SK-N-SH (cell line): ENCODE data around the gene ZDHHC14. TPM values are rescaled to one million over a fixed set of nuclear protein-coding genes. Genes with fewer than 3 reads are reported as not detected.

Experiments used
- CTCF ChIA-PET: fragments of 300-600, 350-600 bp; formaldehyde crosslinking; extraction: SDS; loops from one replicate; lab custom pipeline; 2021; lab: Yijun Ruan, JAX
- POLR2A ChIA-PET: fragments of 350-600 bp; sonication (Branson Sonifier 250); formaldehyde crosslinking; extraction: SDS; loops from one replicate; lab custom pipeline; 2020; ENCODE audit warnings: antibody characterized with exemption, inconsistent platforms; lab: Yijun Ruan, JAX
- DNase-seq: peaks from one replicate; pipeline ENCODE4 v3.0.0; 2012
- H2AFZ ChIP-seq: fragments of 200-600 bp; sonication (generic); 2 replicates; pipeline ENCODE4 v1.8.1; 2016; ENCODE audit warnings: antibody characterized with exemption, mild to moderate bottlenecking, low read depth
- H3F3A ChIP-seq: fragments of 200-600 bp; sonication (generic); replicated peaks from 2 replicates; pipeline ENCODE3; 2016; ENCODE audit warnings: antibody characterized with exemption, mild to moderate bottlenecking; ENCODE audit not compliant: insufficient read depth
- H3K27ac ChIP-seq, 2 experiments: fragments of 200-500 bp in 1 of 2; fragments of 200-600 bp in 1 of 2; sonication (Bioruptor generic) in 1 of 2; sonication (generic), shearing (Covaris generic) in 1 of 2; 2 replicates each; pipeline versions ENCODE4 v1.5.1 to v1.6.1; 2014 to 2016; ENCODE audit warnings: low read depth in 2 of 2, inconsistent platforms in 1 of 2, low read length in 1 of 2, mild to moderate bottlenecking in 1 of 2, mixed read lengths in 1 of 2
- H3K27me3 ChIP-seq: fragments of 200-600 bp; sonication (generic), shearing (Covaris generic); 2 replicates; pipeline ENCODE4 v1.6.1; 2016; ENCODE audit warnings: mixed run types; ENCODE audit not compliant: insufficient read depth
- H3K36me3 ChIP-seq, 2 experiments: fragments of 200-500 bp in 1 of 2; fragments of 200-600 bp in 1 of 2; sonication (Bioruptor generic) in 1 of 2; sonication (generic) in 1 of 2; replicated peaks in 1 of 2; 2 replicates each; pipeline versions ENCODE3 to v1.5.1; 2014 to 2016; ENCODE audit warnings: low read length in 1 of 2, mild to moderate bottlenecking in 1 of 2; ENCODE audit not compliant: insufficient read depth in 2 of 2, control insufficient read depth in 1 of 2
- H3K4me1 ChIP-seq, 2 experiments: fragments of 200-500 bp in 1 of 2; fragments of 200-600 bp in 1 of 2; sonication (Bioruptor generic) in 1 of 2; sonication (generic), shearing (Covaris generic) in 1 of 2; 2 replicates each; pipeline versions ENCODE4 v1.5.1 to v1.6.1; 2014 to 2016; ENCODE audit warnings: low read depth in 1 of 2, low read length in 1 of 2, mixed run types in 1 of 2; ENCODE audit not compliant: insufficient read depth in 2 of 2, control insufficient read depth in 1 of 2
- H3K4me2 ChIP-seq: fragments of 200-600 bp; sonication (generic), shearing (Covaris generic); 2 replicates; pipeline ENCODE4 v1.6.1; 2017; ENCODE audit warnings: mixed run types
- H3K4me3 ChIP-seq, 2 experiments: fragments of 200-500 bp in 1 of 2; fragments of 200-600 bp in 1 of 2; sonication (Bioruptor generic) in 1 of 2; sonication (generic), shearing (Covaris generic) in 1 of 2; 2 replicates each; pipeline versions ENCODE4 v1.5.1 to v1.8.1; 2014 to 2016; ENCODE audit warnings: low read depth in 2 of 2, inconsistent platforms in 1 of 2, low read length in 1 of 2, mild to moderate bottlenecking in 1 of 2, mixed read lengths in 1 of 2, moderate library complexity in 1 of 2
- H3K79me2 ChIP-seq: fragments of 200-600 bp; sonication (generic); 2 replicates; pipeline ENCODE4 v1.8.1; 2017; ENCODE audit warnings: mild to moderate bottlenecking; ENCODE audit not compliant: insufficient read depth
- H3K9ac ChIP-seq: fragments of 200-600 bp; sonication (generic); 2 replicates; pipeline ENCODE4 v1.6.1; 2017; ENCODE audit warnings: mixed run types
- H3K9me2 ChIP-seq: fragments of 200-600 bp; sonication (generic); 2 replicates; pipeline ENCODE4 v1.6.1; 2017; ENCODE audit warnings: mixed run types
- H3K9me3 ChIP-seq: fragments of 200-600 bp; sonication (generic); 2 replicates; pipeline ENCODE4 v1.6.1; 2017; ENCODE audit warnings: mixed run types, mild to moderate bottlenecking, moderate library complexity
- H4K20me1 ChIP-seq: fragments of 200-600 bp; sonication (generic); 2 replicates; pipeline ENCODE4 v1.6.1; 2017; ENCODE audit warnings: mild to moderate bottlenecking, mixed run types; ENCODE audit not compliant: insufficient read depth
- CHD2 ChIP-seq: fragments of 150-350 bp; IDR thresholded peaks from 2 replicates; pipeline ENCODE4 v1.6.1; 2018; ENCODE audit warnings: low read length; ENCODE audit not compliant: partially characterized antibody
- FOSL2 ChIP-seq: IDR thresholded peaks from 2 replicates; pipeline ENCODE4 v1.4.0; 2012; ENCODE audit warnings: low read depth, mild to moderate bottlenecking, moderate library complexity, borderline replicate concordance
- FOXJ3 ChIP-seq: sonication (generic); formaldehyde crosslinking; IDR thresholded peaks from 2 replicates; pipeline ENCODE4 v1.5.1; 2020; ENCODE audit warnings: mild to moderate bottlenecking, missing genetic modification reagents
- GABPA ChIP-seq: IDR thresholded peaks from 2 replicates; pipeline ENCODE4 v1.4.0; 2012; ENCODE audit warnings: low read depth, mild to moderate bottlenecking
- JUND ChIP-seq: IDR thresholded peaks from 2 replicates; pipeline ENCODE4 v1.4.0; 2012
- MEF2A ChIP-seq: IDR thresholded peaks from 2 replicates; pipeline ENCODE4 v1.4.0; 2012; ENCODE audit warnings: low read depth, borderline replicate concordance
- TAF1 ChIP-seq: IDR thresholded peaks from 2 replicates; pipeline ENCODE4 v1.6.1; 2012; ENCODE audit warnings: low read depth, mild to moderate bottlenecking, low read length, moderate library complexity, borderline replicate concordance
- TEAD4 ChIP-seq: IDR thresholded peaks from 2 replicates; pipeline ENCODE4 v1.4.0; 2012; ENCODE audit warnings: mild to moderate bottlenecking, borderline replicate concordance; ENCODE audit not compliant: insufficient read depth
- WGBS: methylation state at CpG from one replicate; pipeline ENCODE4 v1.1.6; 2017; ENCODE audit warnings: low lambda C conversion rate; 5-methylcytosine and 5-hydroxymethylcytosine counted together
- polyA plus RNA-seq, 3 experiments: library from polyadenylated mRNA; depleted of rRNA; stranded (reverse); fragments of >200 nt; gene quantifications; 2 replicates each; pipeline ENCODE4 v1.2.3, GENCODE V29; 2012
- TF ChIP-seq, protein P1 (sequence below): IDR thresholded peaks from 2 replicates; pipeline ENCODE4 v1.4.0; 2012; ENCODE audit warnings: low read depth
- TF ChIP-seq, protein P2 (sequence below): IDR thresholded peaks from 2 replicates; pipeline ENCODE4 v1.4.0; 2012; ENCODE audit warnings: low read depth, borderline replicate concordance
- TF ChIP-seq, protein P3 (sequence below): IDR thresholded peaks from 2 replicates; pipeline ENCODE4 v1.6.1; 2012; ENCODE audit warnings: mild to moderate bottlenecking, low read depth, low read length, moderate library complexity

Gene ZDHHC14
- polyA plus RNA-seq, 1 of the 3 experiments (the other 2 are of a cell fraction): 5.4 TPM

DNA sequence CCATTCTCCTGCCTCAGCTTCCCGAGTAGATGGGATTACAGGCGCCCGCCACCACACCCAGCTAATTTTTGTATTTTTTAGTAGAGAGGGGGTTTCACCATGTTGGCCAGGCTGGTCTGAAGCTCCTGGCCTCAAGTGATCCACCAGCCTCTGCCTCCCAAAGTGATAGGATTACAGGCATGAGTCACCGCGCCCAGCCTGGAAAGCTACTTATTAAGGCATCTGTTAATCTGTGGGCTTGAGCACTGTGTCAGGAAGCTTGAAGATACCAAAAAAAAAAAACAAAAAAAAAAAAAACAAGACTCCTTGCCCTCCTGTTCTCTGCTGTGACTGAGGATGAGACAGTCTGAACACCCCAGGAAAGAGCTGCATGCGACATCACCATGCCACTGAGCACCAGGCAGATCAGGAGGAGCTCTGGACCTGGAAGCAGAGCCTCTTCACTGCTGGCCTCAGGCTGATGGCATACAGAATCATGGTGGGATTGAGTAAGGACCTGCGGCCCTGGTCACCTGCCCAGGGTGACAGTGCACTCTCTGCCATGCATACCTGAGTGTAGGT, 275.5 kb downstream of the ZDHHC14 start:
- no peak overlapping the region for H3K27ac ChIP-seq
- 85% methylated on average over 6 of the region's 7 CpGs for WGBS
- no peak overlapping the region for H2AFZ ChIP-seq
- DNase-seq: no peak
- H3K4me3 ChIP-seq: no peak overlapping the region
- ChIA-PET POLR2A (no interaction called here), CTCF (interaction anchor here (1.2 to 6.2 kb wide), 2 partner anchors 12 to 342 kb away, joined by 6 to 51 read pairs; no protein-coding TSS in a partner anchor)
- no peaks in the 10 kb centered on the region for H3K27me3 ChIP-seq
- no peaks in the 10 kb centered on the region for H3K36me3 ChIP-seq
- no peaks in the 10 kb centered on the region; a peak in 1 of 4 replicates for H3K4me1 ChIP-seq
- H3K79me2 ChIP-seq: no peaks in the 10 kb centered on the region
- peaks cover 2% of the 10 kb centered on the region for H3F3A ChIP-seq
- no peak overlapping the region for H3K9ac ChIP-seq
- TF ChIP-seq GABPA (no peak), TAF1 (no peak), FOSL2 (peak; percentile 44; the same call in 1 of the 2 replicates)
- no peaks in the 10 kb centered on the region for H3K9me2 ChIP-seq
- H4K20me1 ChIP-seq: no peaks in the 10 kb centered on the region
- H3K9me3 ChIP-seq: no peaks in the 10 kb centered on the region
- no peak overlapping the region for H3K4me2 ChIP-seq

DNA sequence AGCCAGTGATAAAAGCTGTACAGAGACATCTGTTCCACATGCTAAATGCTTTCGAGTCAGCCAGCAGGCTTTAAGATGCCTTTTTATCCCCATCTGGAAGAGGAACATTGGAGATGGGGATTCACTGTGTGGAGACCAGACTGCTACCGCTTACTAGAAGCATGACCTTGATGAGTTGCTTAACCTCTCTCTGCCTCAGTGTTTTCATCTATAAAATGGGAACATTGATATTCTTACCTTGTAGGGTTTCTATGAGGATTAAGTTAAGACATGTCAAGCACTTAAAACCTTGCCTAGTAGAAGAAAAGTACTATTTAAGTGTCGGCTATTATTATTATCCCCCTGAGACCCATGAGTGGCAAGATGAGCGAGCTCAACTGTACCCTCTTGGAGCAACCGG, 276.8 kb downstream of the ZDHHC14 start:
- Histone ChIP-seq H4K20me1 (no peaks in the 10 kb centered on the region), H3K4me2 (no peak overlapping the region), H3F3A (peaks cover 2% of the 10 kb centered on the region), H3K4me3 (no peak overlapping the region), H2AFZ (no peak overlapping the region), H3K27ac (no peak overlapping the region), H3K9me2 (no peaks in the 10 kb centered on the region), H3K27me3 (no peaks in the 10 kb centered on the region), H3K4me1 (no peaks in the 10 kb centered on the region; a peak in 1 of 4 replicates), H3K36me3 (no peaks in the 10 kb centered on the region), H3K9ac (no peak overlapping the region), H3K79me2 (no peaks in the 10 kb centered on the region), H3K9me3 (no peaks in the 10 kb centered on the region)
- no peak for DNase-seq
- ChIA-PET POLR2A (no interaction called here), CTCF (interaction anchor here (0.7 to 6.2 kb wide), 3 partner anchors 10 to 343 kb away, joined by 3 to 51 read pairs (median 4); no protein-coding TSS in a partner anchor)
- 95% methylated on average over 5 of the region's 5 CpGs for WGBS
- TF ChIP-seq CHD2 (no peak), MEF2A (no peak), JUND (no peak), FOXJ3 (CRISPR knock-in tag) (no peak), TEAD4 (no peak)
- TF ChIP-seq, protein P1, sequence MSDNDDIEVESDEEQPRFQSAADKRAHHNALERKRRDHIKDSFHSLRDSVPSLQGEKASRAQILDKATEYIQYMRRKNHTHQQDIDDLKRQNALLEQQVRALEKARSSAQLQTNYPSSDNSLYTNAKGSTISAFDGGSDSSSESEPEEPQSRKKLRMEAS: no peak
- TF ChIP-seq, protein P2, sequence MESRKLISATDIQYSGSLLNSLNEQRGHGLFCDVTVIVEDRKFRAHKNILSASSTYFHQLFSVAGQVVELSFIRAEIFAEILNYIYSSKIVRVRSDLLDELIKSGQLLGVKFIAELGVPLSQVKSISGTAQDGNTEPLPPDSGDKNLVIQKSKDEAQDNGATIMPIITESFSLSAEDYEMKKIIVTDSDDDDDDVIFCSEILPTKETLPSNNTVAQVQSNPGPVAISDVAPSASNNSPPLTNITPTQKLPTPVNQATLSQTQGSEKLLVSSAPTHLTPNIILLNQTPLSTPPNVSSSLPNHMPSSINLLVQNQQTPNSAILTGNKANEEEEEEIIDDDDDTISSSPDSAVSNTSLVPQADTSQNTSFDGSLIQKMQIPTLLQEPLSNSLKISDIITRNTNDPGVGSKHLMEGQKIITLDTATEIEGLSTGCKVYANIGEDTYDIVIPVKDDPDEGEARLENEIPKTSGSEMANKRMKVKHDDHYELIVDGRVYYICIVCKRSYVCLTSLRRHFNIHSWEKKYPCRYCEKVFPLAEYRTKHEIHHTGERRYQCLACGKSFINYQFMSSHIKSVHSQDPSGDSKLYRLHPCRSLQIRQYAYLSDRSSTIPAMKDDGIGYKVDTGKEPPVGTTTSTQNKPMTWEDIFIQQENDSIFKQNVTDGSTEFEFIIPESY: no peak
- TF ChIP-seq, protein P3, sequence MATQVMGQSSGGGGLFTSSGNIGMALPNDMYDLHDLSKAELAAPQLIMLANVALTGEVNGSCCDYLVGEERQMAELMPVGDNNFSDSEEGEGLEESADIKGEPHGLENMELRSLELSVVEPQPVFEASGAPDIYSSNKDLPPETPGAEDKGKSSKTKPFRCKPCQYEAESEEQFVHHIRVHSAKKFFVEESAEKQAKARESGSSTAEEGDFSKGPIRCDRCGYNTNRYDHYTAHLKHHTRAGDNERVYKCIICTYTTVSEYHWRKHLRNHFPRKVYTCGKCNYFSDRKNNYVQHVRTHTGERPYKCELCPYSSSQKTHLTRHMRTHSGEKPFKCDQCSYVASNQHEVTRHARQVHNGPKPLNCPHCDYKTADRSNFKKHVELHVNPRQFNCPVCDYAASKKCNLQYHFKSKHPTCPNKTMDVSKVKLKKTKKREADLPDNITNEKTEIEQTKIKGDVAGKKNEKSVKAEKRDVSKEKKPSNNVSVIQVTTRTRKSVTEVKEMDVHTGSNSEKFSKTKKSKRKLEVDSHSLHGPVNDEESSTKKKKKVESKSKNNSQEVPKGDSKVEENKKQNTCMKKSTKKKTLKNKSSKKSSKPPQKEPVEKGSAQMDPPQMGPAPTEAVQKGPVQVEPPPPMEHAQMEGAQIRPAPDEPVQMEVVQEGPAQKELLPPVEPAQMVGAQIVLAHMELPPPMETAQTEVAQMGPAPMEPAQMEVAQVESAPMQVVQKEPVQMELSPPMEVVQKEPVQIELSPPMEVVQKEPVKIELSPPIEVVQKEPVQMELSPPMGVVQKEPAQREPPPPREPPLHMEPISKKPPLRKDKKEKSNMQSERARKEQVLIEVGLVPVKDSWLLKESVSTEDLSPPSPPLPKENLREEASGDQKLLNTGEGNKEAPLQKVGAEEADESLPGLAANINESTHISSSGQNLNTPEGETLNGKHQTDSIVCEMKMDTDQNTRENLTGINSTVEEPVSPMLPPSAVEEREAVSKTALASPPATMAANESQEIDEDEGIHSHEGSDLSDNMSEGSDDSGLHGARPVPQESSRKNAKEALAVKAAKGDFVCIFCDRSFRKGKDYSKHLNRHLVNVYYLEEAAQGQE: no peak
